ENCODE measurements around the gene MICU1.

GRCh38 chr10:72605122-72605521 lies 20.8 kb downstream of the MICU1 start:
- TF ChIP-seq ZFX (IDR thresholded peaks at IDR 0.05) (no peak), CTCF (IDR thresholded peaks at IDR 0.05 in 2 of 3, conservative IDR thresholded peaks at IDR 0.05 in 1 of 3; ENCODE audit: borderline replicate concordance in 1 of 3, insufficient read depth in 1 of 3, low read depth in 2 of 3, low read length in 2 of 3) (no peak), POLR2A (IDR thresholded peaks at IDR 0.05; ENCODE audit: borderline replicate concordance, extremely low read depth, insufficient read depth, insufficient read length) (no peak), TCF7L2 (IDR thresholded peaks at IDR 0.05; ENCODE audit: borderline replicate concordance, extremely low read depth, insufficient read depth, insufficient read length) (no peak), ZNF274 (IDR thresholded peaks at IDR 0.05; ENCODE audit: low read depth, low read length) (no peak), RAD21 (IDR thresholded peaks at IDR 0.05; ENCODE audit: low read depth) (no peak), EZH2 (IDR thresholded peaks at IDR 0.05) (no peak), SP1 (IDR thresholded peaks at IDR 0.05; ENCODE audit: low read depth) (no peak), POLR2AphosphoS5 (IDR thresholded peaks at IDR 0.05; ENCODE audit: low read depth, low read length) (no peak), CBX3 (IDR thresholded peaks at IDR 0.05; ENCODE audit: low read depth) (no peak), MAX (IDR thresholded peaks at IDR 0.05) (no peak), SIN3A (IDR thresholded peaks at IDR 0.05; ENCODE audit: low read depth) (no peak), YY1 (IDR thresholded peaks at IDR 0.05; ENCODE audit: extremely low read depth, insufficient replicate concordance, low read depth, low read length) (no peak)

Data from HCT116 (cell line).